ENCODE results near the gene THBS4. TPM values are rescaled to one million over a fixed set of nuclear protein-coding genes. Genes with fewer than 3 reads are reported as not detected.

THBS4 gene
- total RNA-seq, 1 donor from 2014 or later = 8.8 TPM

DNA sequence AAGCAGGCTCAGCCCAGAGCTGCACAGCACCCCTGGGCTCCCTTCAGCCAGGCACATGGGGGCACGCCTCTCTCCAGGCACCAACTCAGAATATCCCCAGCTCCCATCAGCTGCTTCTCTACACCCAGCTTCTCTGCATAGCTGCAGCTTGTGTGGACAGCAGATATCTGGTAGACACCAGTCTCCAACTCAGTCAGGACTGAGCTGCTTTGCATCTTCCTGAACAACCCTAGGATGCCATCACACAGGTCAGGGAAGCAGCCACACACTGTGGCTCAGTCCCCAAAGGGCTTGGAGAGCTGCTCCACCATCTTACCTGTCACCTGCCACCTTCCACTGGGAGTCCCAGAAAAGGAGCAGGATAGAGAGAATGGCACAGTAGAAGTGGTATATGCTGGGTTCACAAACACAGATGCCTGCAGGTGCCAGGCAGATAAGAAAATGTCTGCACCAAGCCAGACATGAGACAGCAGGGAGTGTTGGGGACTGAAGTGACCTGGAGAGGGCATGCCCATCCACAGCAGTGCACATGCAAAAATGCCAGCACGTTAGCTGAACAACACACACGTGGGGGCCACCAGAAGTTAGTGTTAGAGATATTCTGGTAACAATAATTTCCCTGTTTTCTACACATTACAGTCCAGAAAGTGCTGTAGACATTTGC lies 42.0 kb downstream of the THBS4 start:
- Mint-ChIP-seq H3K27ac (no peak overlapping the region), H3K4me3 (no peak overlapping the region), H3K27me3 (peaks cover 3% of the 10 kb centered on the region), H3K4me1 (ENCODE audit: unreplicated experiment) (no peaks in the 10 kb centered on the region), H3K36me3 (no peaks in the 10 kb centered on the region), H3K9me3 (no peaks in the 10 kb centered on the region)
- TF ChIP-seq, protein P1, sequence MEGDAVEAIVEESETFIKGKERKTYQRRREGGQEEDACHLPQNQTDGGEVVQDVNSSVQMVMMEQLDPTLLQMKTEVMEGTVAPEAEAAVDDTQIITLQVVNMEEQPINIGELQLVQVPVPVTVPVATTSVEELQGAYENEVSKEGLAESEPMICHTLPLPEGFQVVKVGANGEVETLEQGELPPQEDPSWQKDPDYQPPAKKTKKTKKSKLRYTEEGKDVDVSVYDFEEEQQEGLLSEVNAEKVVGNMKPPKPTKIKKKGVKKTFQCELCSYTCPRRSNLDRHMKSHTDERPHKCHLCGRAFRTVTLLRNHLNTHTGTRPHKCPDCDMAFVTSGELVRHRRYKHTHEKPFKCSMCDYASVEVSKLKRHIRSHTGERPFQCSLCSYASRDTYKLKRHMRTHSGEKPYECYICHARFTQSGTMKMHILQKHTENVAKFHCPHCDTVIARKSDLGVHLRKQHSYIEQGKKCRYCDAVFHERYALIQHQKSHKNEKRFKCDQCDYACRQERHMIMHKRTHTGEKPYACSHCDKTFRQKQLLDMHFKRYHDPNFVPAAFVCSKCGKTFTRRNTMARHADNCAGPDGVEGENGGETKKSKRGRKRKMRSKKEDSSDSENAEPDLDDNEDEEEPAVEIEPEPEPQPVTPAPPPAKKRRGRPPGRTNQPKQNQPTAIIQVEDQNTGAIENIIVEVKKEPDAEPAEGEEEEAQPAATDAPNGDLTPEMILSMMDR (conservative IDR thresholded peaks at IDR 0.05) = no peak
- DNase-seq (ENCODE audit: extremely low spot score, unreplicated experiment) = peak; percentile 34

DNA sequence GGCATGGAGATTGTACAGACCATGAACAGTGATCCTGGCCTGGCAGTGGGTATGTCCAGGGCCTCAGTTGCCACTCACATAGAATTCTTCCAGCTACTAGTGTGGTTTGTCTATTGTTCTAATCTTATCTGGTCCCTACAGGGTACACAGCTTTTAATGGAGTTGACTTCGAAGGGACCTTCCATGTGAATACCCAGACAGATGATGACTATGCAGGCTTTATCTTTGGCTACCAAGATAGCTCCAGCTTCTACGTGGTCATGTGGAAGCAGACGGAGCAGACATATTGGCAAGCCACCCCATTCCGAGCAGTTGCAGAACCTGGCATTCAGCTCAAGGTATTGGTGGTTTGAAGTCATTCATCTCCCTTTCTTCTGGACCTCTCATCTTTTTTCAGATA lies 43.8 kb downstream of the THBS4 start:
- TF ChIP-seq, protein P1 (conservative IDR thresholded peaks at IDR 0.05) = no peak
- no peak overlapping the region for H3K27ac Mint-ChIP-seq
- no peaks in the 10 kb centered on the region for H3K9me3 Mint-ChIP-seq
- H3K4me3 Mint-ChIP-seq = no peak overlapping the region
- H3K36me3 Mint-ChIP-seq = no peaks in the 10 kb centered on the region
- peaks cover 3% of the 10 kb centered on the region for H3K27me3 Mint-ChIP-seq
- peaks cover 5% of the 10 kb centered on the region for H3K4me1 Mint-ChIP-seq (ENCODE audit: unreplicated experiment)
- no peak for DNase-seq (ENCODE audit: extremely low spot score, unreplicated experiment)

DNA sequence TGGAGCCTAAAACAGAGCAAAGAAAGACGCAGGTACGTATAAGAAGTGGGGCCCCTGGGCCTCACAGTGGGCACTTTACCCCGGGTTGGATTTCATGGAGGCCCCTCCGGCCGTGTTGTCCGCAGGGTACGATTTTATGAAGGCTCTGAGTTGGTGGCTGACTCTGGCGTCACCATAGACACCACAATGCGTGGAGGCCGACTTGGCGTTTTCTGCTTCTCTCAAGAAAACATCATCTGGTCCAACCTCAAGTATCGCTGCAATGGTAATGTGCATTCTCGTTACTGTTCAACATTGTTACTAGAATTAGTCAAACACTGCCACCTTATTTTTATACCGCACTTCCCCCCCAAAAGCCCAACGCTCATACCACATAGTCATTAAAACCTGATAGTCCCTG lies 47.1 kb downstream of the THBS4 start:
- Mint-ChIP-seq H3K27me3 (peaks cover 3% of the 10 kb centered on the region), H3K4me1 (ENCODE audit: unreplicated experiment) (peaks cover 5% of the 10 kb centered on the region), H3K27ac (peak overlapping the region; percentile 39), H3K4me3 (no peak overlapping the region), H3K36me3 (no peaks in the 10 kb centered on the region), H3K9me3 (no peaks in the 10 kb centered on the region)
- TF ChIP-seq, protein P1 (conservative IDR thresholded peaks at IDR 0.05) = no peak
- DNase-seq (ENCODE audit: extremely low spot score, unreplicated experiment) = no peak

DNA sequence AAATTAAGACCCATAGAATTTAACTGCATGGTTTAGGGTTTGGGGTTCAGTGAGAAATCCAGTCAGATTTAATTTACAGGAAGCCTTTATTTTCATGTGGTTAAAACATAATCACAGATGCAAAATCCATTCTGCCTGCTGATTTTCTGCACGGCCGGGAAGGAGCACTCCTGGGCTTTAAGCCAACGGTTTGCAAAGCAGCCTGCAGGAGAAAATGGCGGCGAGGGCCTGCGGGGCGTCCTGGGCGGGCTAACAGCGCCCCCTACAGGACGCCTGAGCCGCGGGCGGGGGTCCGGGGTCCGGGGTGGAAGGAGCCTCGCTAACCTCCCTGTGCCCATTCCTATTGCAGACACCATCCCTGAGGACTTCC lies 47.6 kb downstream of the THBS4 start:
- Mint-ChIP-seq H3K27me3 (peaks cover 3% of the 10 kb centered on the region), H3K4me3 (no peak overlapping the region), H3K9me3 (no peaks in the 10 kb centered on the region), H3K27ac (no peak overlapping the region), H3K4me1 (ENCODE audit: unreplicated experiment) (peaks cover 5% of the 10 kb centered on the region), H3K36me3 (no peaks in the 10 kb centered on the region)
- TF ChIP-seq, protein P1 (conservative IDR thresholded peaks at IDR 0.05) = peak; percentile 79
- DNase-seq (ENCODE audit: extremely low spot score, unreplicated experiment) = no peak

DNA sequence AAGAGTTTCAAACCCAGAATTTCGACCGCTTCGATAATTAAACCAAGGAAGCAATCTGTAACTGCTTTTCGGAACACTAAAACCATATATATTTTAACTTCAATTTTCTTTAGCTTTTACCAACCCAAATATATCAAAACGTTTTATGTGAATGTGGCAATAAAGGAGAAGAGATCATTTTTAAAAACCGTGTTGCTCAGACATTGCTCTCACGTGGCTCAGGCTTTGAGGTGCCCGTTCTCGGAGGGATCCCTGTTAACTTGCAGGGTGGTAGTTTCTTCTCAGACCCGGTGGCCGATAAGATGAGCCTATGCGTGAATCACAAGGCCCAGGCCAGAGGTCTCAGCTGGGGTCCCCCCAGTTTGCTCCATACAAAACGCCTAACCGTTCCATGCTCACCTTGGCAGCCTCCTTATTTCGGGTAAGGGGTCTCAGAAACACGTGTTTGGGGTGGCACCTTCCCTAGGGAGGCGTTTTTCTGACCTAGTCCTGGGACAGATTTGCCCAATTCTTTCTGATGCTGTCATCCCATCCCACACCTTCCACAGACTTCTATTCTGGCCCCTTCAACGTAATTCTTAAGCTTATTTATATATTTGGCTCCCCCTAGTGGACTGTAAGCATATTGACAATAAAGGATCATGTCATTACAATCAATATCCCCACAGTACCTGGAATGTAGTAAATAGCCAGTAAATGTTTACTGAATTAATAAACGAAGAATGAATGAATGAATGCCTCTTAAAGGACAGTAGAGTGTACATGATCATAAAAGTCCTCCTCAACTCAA lies 48.1 kb downstream of the THBS4 start:
- H3K9me3 Mint-ChIP-seq = no peaks in the 10 kb centered on the region
- peaks cover 3% of the 10 kb centered on the region for H3K27me3 Mint-ChIP-seq
- no peak overlapping the region for H3K4me3 Mint-ChIP-seq
- DNase-seq (ENCODE audit: extremely low spot score, unreplicated experiment) = no peak
- TF ChIP-seq, protein P1 (conservative IDR thresholded peaks at IDR 0.05) = peak; percentile 87
- peaks cover 5% of the 10 kb centered on the region for H3K4me1 Mint-ChIP-seq (ENCODE audit: unreplicated experiment)
- H3K36me3 Mint-ChIP-seq = no peaks in the 10 kb centered on the region
- H3K27ac Mint-ChIP-seq = no peak overlapping the region
